GM23248 (cell line): ENCODE results near the gene ARCN1. TPM values are rescaled to one million over a fixed set of nuclear protein-coding genes. Genes with fewer than 3 reads are reported as not detected.

ENCODE experiments used
- DNase-seq: peaks from one replicate; pipeline ENCODE4 v3.0.0-alpha.2; 2015
- H2AFZ ChIP-seq: fragments of 200-600 bp; sonication (generic); 2 replicates; pipeline ENCODE4 v1.6.1; 2016; ENCODE audit warnings: antibody characterized with exemption
- H3F3A ChIP-seq: fragments of 200-600 bp; sonication (generic); 2 replicates; pipeline ENCODE4 v1.6.1; 2016; ENCODE audit warnings: mild to moderate bottlenecking, antibody characterized with exemption, mixed run types; ENCODE audit not compliant: insufficient read depth
- H3K27ac ChIP-seq: fragments of 200-600 bp; sonication (generic); 2 replicates; pipeline ENCODE4 v1.5.1; 2016; ENCODE audit warnings: mild to moderate bottlenecking
- H3K27me3 ChIP-seq: fragments of 200-600 bp; sonication (generic); replicated peaks from 2 replicates; pipeline ENCODE4 v1.6.1; 2016; ENCODE audit warnings: mild to moderate bottlenecking; ENCODE audit not compliant: insufficient read depth
- H3K36me3 ChIP-seq: fragments of 200-600 bp; sonication (generic); 2 replicates; pipeline ENCODE4 v1.6.1; 2016; ENCODE audit warnings: low read depth, mild to moderate bottlenecking
- H3K4me1 ChIP-seq: fragments of 200-600 bp; sonication (generic); 2 replicates; pipeline ENCODE4 v1.6.1; 2016; ENCODE audit warnings: mild to moderate bottlenecking; ENCODE audit not compliant: insufficient read depth
- H3K4me2 ChIP-seq: fragments of 200-600 bp; sonication (generic); one replicate; pipeline ENCODE4 v1.6.1; 2016; ENCODE audit warnings: mild to moderate bottlenecking; ENCODE audit not compliant: unreplicated experiment
- H3K4me3 ChIP-seq: fragments of 200-600 bp; sonication (generic); 2 replicates; pipeline ENCODE4 v1.5.1; 2016; ENCODE audit warnings: mild to moderate bottlenecking
- H3K79me2 ChIP-seq: fragments of 200-600 bp; sonication (generic); 2 replicates; pipeline ENCODE4 v1.6.1; 2016; ENCODE audit warnings: mild to moderate bottlenecking; ENCODE audit not compliant: insufficient read depth
- H3K9ac ChIP-seq: fragments of 200-600 bp; sonication (generic); 2 replicates; pipeline ENCODE4 v1.6.1; 2016; ENCODE audit warnings: mild to moderate bottlenecking
- H3K9me2 ChIP-seq: fragments of 200-600 bp; sonication (generic); 2 replicates; pipeline ENCODE4 v1.6.1; 2016; ENCODE audit warnings: mixed run types, mild to moderate bottlenecking, moderate library complexity; ENCODE audit not compliant: insufficient read depth
- H3K9me3 ChIP-seq: fragments of 200-600 bp; sonication (generic); one replicate; pipeline ENCODE4 v1.6.1; 2017; ENCODE audit warnings: low read depth
- H4K20me1 ChIP-seq: fragments of 200-600 bp; sonication (generic); 2 replicates; pipeline ENCODE4 v1.6.0; 2016; ENCODE audit not compliant: insufficient read depth
- EZH2 ChIP-seq: fragments of 200-600 bp; sonication (generic); IDR thresholded peaks from 2 replicates; pipeline ENCODE4 v1.6.1; 2018; ENCODE audit warnings: antibody characterized with exemption, mild to moderate bottlenecking; ENCODE audit not compliant: insufficient read depth, poor library complexity, severe bottlenecking
- EZH2phosphoT487 ChIP-seq: fragments of 200-600 bp; sonication (generic); IDR thresholded peaks from 2 replicates; pipeline ENCODE4 v1.6.1; 2018; ENCODE audit warnings: antibody characterized with exemption, moderate library complexity, mild to moderate bottlenecking, low read depth; ENCODE audit not compliant: insufficient read depth
- WGBS, 2 experiments: methylation state at CpG; one replicate each; pipeline ENCODE4 v1.1.6; 2015 to 2017; ENCODE audit warnings: low lambda C conversion rate in 2 of 2, low coverage in 1 of 2; ENCODE audit errors: missing lambda C conversion rate in 2 of 2; 5-methylcytosine and 5-hydroxymethylcytosine counted together
- in situ Hi-C: fragments of 300-500 bp; cut with MboI; formaldehyde crosslinking; loops from 2 replicates; pipeline ENCODE4 v1.15.0; 2020
- polyA plus RNA-seq: library from polyadenylated mRNA; unstranded; fragments of >200 nt; fragmentation: Nextera tagmentation; extraction: Ambion mirVana; gene quantifications from 2 replicates; pipeline ENCODE4 v1.2.1, GENCODE V29; 2016
- total RNA-seq: library from RNA; depleted of rRNA; stranded (reverse); fragments of >200 nt; shearing (Covaris generic); gene quantifications from 2 replicates; pipeline ENCODE4 v1.2.3, GENCODE V29; 2014

The ARCN1 gene
- total and polyA plus RNA-seq, 2 experiments from 2014 or later, result 187 to 190 TPM

DNA sequence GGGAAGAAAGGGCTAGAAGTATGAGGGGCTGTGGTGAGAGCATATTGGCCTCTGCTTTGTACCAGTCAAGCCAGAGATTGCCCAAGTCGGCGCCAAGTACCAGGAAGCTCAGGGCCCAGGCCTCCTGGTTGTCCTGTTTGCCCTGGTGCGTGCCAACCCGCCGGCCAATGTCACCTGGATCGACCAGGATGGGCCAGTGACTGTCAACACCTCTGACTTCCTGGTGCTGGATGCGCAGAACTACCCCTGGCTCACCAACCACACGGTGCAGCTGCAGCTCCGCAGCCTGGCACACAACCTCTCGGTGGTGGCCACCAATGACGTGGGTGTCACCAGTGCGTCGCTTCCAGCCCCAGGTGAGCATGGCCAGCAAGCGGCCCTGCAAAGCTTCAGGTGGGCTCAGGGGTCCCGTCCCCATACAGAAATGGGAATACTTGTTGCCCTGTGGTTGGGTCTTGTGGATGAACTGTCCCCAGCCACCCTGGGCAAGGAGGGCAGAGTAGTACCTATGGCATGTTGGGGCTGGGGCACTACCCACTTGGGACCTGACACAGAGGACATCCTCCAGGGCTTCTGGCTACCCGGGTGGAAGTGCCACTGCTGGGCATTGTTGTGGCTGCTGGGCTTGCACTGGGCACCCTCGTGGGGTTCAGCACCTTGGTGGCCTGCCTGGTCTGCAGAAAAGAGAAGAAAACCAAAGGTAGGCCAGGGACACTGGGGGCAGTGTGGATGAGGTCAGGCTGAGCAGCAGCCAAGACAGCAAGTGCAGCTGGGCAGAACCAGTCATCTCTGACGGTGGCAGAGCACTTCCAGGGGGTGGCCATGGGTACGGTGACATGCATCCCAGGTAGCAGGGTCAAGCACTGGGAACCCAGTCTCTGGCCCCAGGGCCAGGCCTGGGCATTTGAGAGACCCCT is 39.1 kb upstream of the ARCN1 start:
- Histone ChIP-seq H3K36me3 (no peaks in the 10 kb centered on the region), H3K79me2 (no peaks in the 10 kb centered on the region), H3K4me3 (no peak overlapping the region), H2AFZ (no peak overlapping the region), H3K9me3 (no peaks in the 10 kb centered on the region), H4K20me1 (no peaks in the 10 kb centered on the region), H3K4me2 (no peak overlapping the region), H3K4me1 (no peaks in the 10 kb centered on the region), H3K27ac (no peak overlapping the region), H3K27me3 (no peaks in the 10 kb centered on the region), H3K9ac (no peak overlapping the region), H3F3A (peaks cover under 1% of the 10 kb centered on the region; the same call in 1 of the 2 replicates), H3K9me2 (no peaks in the 10 kb centered on the region)
- TF ChIP-seq EZH2 (no peak), EZH2phosphoT487 (no peak)
- WGBS, 2 experiments, result 92 to 96% methylated on average over 19 of the region's 19 CpGs
- DNase-seq, result no peak
- in situ Hi-C loops, result no loop called here

DNA sequence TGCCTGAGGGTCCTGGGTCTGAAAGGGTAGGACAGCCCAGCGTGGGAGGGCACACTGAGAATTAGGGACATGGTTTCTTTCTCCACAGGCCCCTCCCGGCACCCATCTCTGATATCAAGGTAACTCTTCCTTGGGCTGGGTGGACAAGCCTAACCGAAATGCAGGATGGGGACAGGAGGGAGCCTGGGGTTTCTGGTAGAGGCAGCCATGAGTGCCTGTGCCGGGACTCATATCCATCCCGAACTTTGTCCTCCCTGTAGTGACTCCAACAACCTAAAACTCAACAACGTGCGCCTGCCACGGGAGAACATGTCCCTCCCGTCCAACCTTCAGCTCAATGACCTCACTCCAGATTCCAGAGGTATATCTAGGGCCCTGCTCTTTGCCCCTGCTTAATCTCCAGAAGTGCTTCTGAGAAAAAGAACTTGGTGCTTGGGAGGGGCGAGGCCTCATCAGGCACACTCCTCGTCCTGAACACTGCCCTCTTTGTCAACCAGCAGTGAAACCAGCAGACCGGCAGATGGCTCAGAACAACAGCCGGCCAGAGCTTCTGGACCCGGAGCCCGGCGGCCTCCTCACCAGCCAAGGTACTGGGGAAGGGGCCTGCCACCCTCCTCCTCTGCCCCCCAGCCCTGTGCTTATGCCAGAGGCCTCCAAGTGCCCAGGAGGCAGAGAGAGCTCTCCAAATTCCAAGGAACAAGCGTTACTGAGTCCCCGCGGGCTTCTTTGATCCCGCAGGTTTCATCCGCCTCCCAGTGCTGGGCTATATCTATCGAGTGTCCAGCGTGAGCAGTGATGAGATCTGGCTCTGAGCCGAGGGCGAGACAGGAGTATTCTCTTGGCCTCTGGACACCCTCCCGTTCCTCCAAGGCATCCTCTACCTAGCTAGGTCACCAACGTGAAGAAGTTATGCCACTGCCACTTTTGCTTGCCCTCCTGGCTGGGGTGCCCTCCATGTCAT is 38.2 kb upstream of the ARCN1 start:
- no peak overlapping the region for H3K4me2 ChIP-seq
- no peak overlapping the region for H3K4me3 ChIP-seq
- no peaks in the 10 kb centered on the region for H3K9me3 ChIP-seq
- no peak for DNase-seq
- H3K4me1 ChIP-seq, result 0 out of 2 replicates have a peak, but pooled peaks cover 1% of the 10 kb centered on the region
- H3K27ac ChIP-seq, result no peak overlapping the region
- H3K9me2 ChIP-seq, result no peaks in the 10 kb centered on the region
- no peak overlapping the region for H2AFZ ChIP-seq
- TF ChIP-seq EZH2 (no peak), EZH2phosphoT487 (no peak)
- H3F3A ChIP-seq, result peaks cover 10% of the 10 kb centered on the region
- H4K20me1 ChIP-seq, result no peaks in the 10 kb centered on the region
- no peaks in the 10 kb centered on the region for H3K79me2 ChIP-seq
- no peak overlapping the region for H3K9ac ChIP-seq
- in situ Hi-C loops, result no loop called here
- 71 to 76% methylated on average over 27 of the region's 27 CpGs for WGBS, 2 experiments
- no peaks in the 10 kb centered on the region for H3K36me3 ChIP-seq
- no peaks in the 10 kb centered on the region for H3K27me3 ChIP-seq

DNA sequence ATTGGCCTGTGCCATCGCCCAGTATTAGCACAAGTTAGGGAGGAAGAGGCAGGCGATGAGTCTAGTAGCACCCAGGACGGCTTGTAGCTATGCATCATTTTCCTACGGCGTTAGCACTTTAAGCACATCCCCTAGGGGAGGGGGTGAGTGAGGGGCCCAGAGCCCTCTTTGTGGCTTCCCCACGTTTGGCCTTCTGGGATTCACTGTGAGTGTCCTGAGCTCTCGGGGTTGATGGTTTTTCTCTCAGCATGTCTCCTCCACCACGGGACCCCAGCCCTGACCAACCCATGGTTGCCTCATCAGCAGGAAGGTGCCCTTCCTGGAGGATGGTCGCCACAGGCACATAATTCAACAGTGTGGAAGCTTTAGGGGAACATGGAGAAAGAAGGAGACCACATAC is 36.9 kb upstream of the ARCN1 start:
- Histone ChIP-seq H3K79me2 (no peaks in the 10 kb centered on the region), H3K27ac (no peak overlapping the region), H3K4me2 (no peak overlapping the region), H3K27me3 (no peaks in the 10 kb centered on the region), H4K20me1 (no peaks in the 10 kb centered on the region), H3K4me1 (0 out of 2 replicates have a peak, but pooled peaks cover 5% of the 10 kb centered on the region), H3K9me2 (no peaks in the 10 kb centered on the region), H3K36me3 (no peaks in the 10 kb centered on the region), H2AFZ (no peak overlapping the region), H3K9ac (no peak overlapping the region), H3K9me3 (no peaks in the 10 kb centered on the region), H3K4me3 (no peak overlapping the region), H3F3A (peaks cover 16% of the 10 kb centered on the region)
- 79 to 80% methylated on average over 9 of the region's 9 CpGs for WGBS, 2 experiments
- TF ChIP-seq EZH2phosphoT487, result no peak
- no peak for TF ChIP-seq EZH2
- in situ Hi-C loops, result no loop called here
- DNase-seq, result no peak

DNA sequence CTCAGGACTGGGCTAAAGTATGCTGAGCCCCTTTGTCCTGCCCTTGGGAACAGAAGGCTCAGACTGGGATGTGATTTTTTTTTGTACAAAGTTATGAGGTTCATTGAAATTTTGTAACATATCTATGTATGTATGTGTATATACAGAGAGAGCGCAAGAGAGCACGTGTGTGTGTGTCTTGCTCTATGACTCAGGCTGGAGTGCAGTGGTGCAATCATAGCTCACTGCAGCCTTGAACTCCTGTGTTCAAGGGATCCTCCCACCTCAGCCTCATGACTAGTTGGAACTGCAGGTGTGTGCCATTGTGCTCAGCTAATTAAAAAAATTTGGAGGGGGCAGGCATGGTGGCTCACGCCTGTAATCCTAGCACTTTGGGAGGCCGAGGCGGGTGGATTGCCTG is 35.5 kb upstream of the ARCN1 start:
- H3K4me3 ChIP-seq, result no peak overlapping the region
- no peaks in the 10 kb centered on the region for H3K36me3 ChIP-seq
- no peaks in the 10 kb centered on the region for H4K20me1 ChIP-seq
- TF ChIP-seq EZH2phosphoT487 (no peak), EZH2 (no peak)
- WGBS, 2 experiments, result 89 to 93% methylated on average over 5 of the region's 5 CpGs
- H3K9me3 ChIP-seq, result no peaks in the 10 kb centered on the region
- no peaks in the 10 kb centered on the region for H3K9me2 ChIP-seq
- in situ Hi-C loops, result no loop called here
- H3K27ac ChIP-seq, result no peak overlapping the region
- no peaks in the 10 kb centered on the region for H3K79me2 ChIP-seq
- H3K9ac ChIP-seq, result no peak overlapping the region
- no peak overlapping the region for H2AFZ ChIP-seq
- H3K4me2 ChIP-seq, result no peak overlapping the region
- no peaks in the 10 kb centered on the region for H3K27me3 ChIP-seq
- H3K4me1 ChIP-seq, result 0 out of 2 replicates have a peak, but pooled peaks cover 5% of the 10 kb centered on the region
- H3F3A ChIP-seq, result peaks cover 16% of the 10 kb centered on the region
- peak; percentile 36 for DNase-seq
